Calu3 (cell line): Measurements from ENCODE around the gene MACO1. TPM values are rescaled to one million over a fixed set of nuclear protein-coding genes. Genes with fewer than 3 reads are reported as not detected.

Experiments
- BruUV-seq: library from RNA; stranded (reverse); fragments of 400-500 nt; replicated peaks from 2 replicates; lab custom pipeline; 2021; lab: Mats Ljungman, UMichigan
- CTCF ChIA-PET: fragments of 300-600 bp; sonication (Branson Sonifier 250); formaldehyde crosslinking; loops from one replicate; lab custom pipeline; 2022; ENCODE audit warnings: antibody characterized with exemption; lab: Charles Lee
- DNase-seq: peaks from one replicate; pipeline ENCODE4 v3.0.0; 2022
- H3K27ac Mint-ChIP-seq: one replicate; pipeline ENCODE4 v1.8.0; 2022; ENCODE audit warnings: mixed read lengths; ENCODE audit not compliant: unreplicated experiment
- H3K27me3 Mint-ChIP-seq: one replicate; pipeline ENCODE4 v1.8.0; 2022; ENCODE audit warnings: mixed read lengths; ENCODE audit not compliant: unreplicated experiment
- H3K36me3 Mint-ChIP-seq: one replicate; pipeline ENCODE4 v1.8.0; 2022; ENCODE audit warnings: mild to moderate bottlenecking, moderate library complexity, mixed read lengths; ENCODE audit not compliant: insufficient read depth, unreplicated experiment
- H3K4me1 Mint-ChIP-seq: one replicate; pipeline ENCODE4 v1.8.0; 2022; ENCODE audit warnings: mild to moderate bottlenecking, low read depth, mixed read lengths; ENCODE audit not compliant: unreplicated experiment
- H3K4me3 Mint-ChIP-seq: one replicate; pipeline ENCODE4 v1.8.0; 2022; ENCODE audit warnings: mild to moderate bottlenecking, low read depth, moderate library complexity, mixed read lengths; ENCODE audit not compliant: unreplicated experiment
- H3K9me3 Mint-ChIP-seq: one replicate; pipeline ENCODE4 v1.8.0; 2022; ENCODE audit warnings: low read depth, mixed read lengths; ENCODE audit not compliant: unreplicated experiment
- intact Hi-C: fragments of 100-400 bp; cut with micrococcal nuclease; formaldehyde crosslinking; loops from one replicate; pipeline ENCODE4 v1.10.0; 2022; ENCODE audit not compliant: unreplicated experiment
- total RNA-seq: library from RNA; stranded (reverse); gene quantifications from 2 replicates; pipeline ENCODE4 v1.2.3, GENCODE V29; 2022
- TF ChIP-seq, protein P1 (sequence below): fragments of 200-600 bp; IDR thresholded peaks from one replicate; pipeline ENCODE4 v1.8.0; 2022; ENCODE audit warnings: antibody characterized with exemption; ENCODE audit not compliant: unreplicated experiment

The MACO1 gene
- total RNA-seq, 1 experiment from 2014 or later: 16.4 TPM

DNA sequence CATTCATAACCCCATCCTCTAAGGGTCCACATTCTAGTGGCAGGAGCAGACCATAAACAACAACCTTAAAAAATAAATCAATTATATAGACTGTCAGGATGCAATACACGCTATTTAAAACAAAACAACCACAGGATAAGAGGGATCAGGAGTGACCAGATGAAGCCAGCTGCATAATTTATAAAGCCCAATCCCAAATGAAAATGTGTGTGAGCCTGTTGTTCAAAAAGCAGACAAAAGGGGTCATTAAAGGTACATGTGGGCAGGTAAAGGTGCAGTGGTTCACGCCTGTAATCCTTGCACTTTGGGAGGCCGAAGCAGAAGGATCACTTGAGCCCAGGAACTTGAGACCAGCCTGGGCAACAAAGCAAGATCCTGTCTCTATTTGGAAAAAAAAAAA is 102.3 kb downstream of the MACO1 start:
- Mint-ChIP-seq H3K27ac (no peak overlapping the region), H3K9me3 (no peaks in the 10 kb centered on the region), H3K4me1 (peaks cover 1% of the 10 kb centered on the region), H3K4me3 (no peak overlapping the region), H3K36me3 (no peaks in the 10 kb centered on the region), H3K27me3 (peaks cover 31% of the 10 kb centered on the region)
- DNase-seq: no peak
- CTCF ChIA-PET: interaction anchor here (0.7 kb wide), 1 partner anchor 260 kb away, joined by 4 read pairs; no protein-coding TSS in a partner anchor
- TF ChIP-seq, protein P1, sequence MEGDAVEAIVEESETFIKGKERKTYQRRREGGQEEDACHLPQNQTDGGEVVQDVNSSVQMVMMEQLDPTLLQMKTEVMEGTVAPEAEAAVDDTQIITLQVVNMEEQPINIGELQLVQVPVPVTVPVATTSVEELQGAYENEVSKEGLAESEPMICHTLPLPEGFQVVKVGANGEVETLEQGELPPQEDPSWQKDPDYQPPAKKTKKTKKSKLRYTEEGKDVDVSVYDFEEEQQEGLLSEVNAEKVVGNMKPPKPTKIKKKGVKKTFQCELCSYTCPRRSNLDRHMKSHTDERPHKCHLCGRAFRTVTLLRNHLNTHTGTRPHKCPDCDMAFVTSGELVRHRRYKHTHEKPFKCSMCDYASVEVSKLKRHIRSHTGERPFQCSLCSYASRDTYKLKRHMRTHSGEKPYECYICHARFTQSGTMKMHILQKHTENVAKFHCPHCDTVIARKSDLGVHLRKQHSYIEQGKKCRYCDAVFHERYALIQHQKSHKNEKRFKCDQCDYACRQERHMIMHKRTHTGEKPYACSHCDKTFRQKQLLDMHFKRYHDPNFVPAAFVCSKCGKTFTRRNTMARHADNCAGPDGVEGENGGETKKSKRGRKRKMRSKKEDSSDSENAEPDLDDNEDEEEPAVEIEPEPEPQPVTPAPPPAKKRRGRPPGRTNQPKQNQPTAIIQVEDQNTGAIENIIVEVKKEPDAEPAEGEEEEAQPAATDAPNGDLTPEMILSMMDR: no peak
- intact Hi-C loops: no loop called here
- BruUV-seq: no TSS peak

DNA sequence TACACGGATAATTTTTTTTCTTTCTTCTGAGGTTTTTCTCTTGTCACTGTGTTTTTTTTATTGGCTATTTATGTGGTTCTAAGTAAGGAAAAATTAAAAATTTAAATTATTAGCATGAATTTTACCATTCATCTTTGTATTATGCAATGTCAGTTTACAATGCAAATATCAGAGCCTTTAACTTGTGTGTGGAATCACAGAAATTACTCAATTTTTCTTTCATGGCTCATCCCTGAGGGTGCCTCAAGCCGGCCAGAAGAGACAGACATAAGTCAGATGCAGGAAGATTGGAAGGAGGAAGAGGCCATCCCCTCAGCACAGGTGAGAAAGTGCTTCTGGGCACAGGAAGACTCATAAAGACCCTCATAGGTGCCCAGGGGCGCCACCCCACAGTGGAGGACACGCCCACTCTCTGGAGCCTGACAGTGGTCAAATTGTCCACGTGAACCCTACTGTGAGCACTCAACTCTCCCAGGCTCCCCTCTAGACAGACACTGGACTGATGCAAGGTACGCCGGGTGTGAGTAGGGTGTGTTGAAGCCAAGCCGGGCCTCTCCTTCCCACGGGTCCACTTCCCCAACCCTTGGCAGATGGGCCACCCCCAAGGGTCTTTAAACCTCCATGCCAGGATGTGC is 103.2 kb downstream of the MACO1 start:
- Mint-ChIP-seq H3K36me3 (no peaks in the 10 kb centered on the region), H3K4me3 (no peak overlapping the region), H3K9me3 (no peaks in the 10 kb centered on the region), H3K27me3 (peaks cover 31% of the 10 kb centered on the region), H3K4me1 (peaks cover 9% of the 10 kb centered on the region), H3K27ac (no peak overlapping the region)
- TF ChIP-seq, protein P1: no peak
- no TSS peak for BruUV-seq
- CTCF ChIA-PET: no interaction called here
- no peak for DNase-seq
- intact Hi-C loops: no loop called here

DNA sequence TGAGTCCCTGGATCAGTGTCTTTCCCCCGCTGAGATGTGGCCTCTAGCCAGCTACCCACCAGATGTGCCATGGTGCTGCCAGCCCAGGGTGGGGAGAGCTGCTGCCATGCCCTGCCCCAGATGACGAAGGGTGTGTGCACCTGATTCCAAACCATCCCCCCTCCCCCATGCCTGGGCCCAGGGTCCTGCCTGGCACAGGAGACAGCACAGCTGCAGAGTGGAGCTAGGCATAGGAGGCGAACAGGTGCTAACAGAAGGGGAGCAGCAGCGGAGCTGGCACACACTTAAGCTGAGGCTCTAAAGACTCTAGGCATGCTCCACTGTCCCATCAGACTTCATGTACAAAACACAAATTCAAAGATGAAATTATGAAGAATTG is 103.7 kb downstream of the MACO1 start:
- no peak for DNase-seq
- BruUV-seq: no TSS peak
- peaks cover 31% of the 10 kb centered on the region for H3K27me3 Mint-ChIP-seq
- no peaks in the 10 kb centered on the region for H3K36me3 Mint-ChIP-seq
- TF ChIP-seq, protein P1: no peak
- intact Hi-C loops: no loop called here
- no peak overlapping the region for H3K27ac Mint-ChIP-seq
- no peak overlapping the region for H3K4me3 Mint-ChIP-seq
- no peaks in the 10 kb centered on the region for H3K9me3 Mint-ChIP-seq
- peaks cover 9% of the 10 kb centered on the region for H3K4me1 Mint-ChIP-seq
- CTCF ChIA-PET: no interaction called here

DNA sequence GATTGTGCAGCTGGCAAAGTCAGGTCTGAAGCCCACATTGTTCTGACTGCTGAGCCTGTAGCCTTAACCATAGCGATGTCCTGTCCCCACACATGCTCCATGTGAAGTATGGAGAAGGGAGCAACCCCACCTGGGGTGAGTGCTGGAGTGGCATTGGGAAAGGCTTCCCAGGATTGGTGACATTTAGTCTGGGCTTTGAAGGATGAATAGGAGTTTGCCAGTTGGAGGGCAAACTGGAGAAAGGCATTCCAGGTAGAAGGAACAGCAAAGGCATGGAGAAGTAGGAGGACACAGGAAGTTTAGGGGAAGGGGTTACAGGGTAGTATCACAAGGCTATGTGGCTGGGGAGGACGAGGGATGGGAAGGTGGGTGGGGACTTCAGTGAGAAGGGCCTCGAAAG is 105.4 kb downstream of the MACO1 start:
- Mint-ChIP-seq H3K36me3 (no peaks in the 10 kb centered on the region), H3K4me1 (peaks cover 9% of the 10 kb centered on the region), H3K9me3 (no peaks in the 10 kb centered on the region), H3K27ac (no peak overlapping the region), H3K4me3 (no peak overlapping the region), H3K27me3 (peaks cover 25% of the 10 kb centered on the region)
- CTCF ChIA-PET: no interaction called here
- no peak for DNase-seq
- TF ChIP-seq, protein P1: no peak
- intact Hi-C loops: no loop called here
- no TSS peak for BruUV-seq
